K562 (cell line): Measurements from ENCODE around the gene DNAJB6. TPM values are rescaled to one million over a fixed set of nuclear protein-coding genes. Genes with fewer than 3 reads are reported as not detected.

Experiments used
- ATAC-seq: fragments of 200-7000 bp; cut with Tn5 transposase; 3 replicates; pipeline ENCODE4 v1.9.1; 2020; ENCODE audit warnings: moderate library complexity
- BruUV-seq: library from RNA; stranded (reverse); fragments of 400-500 nt; replicated peaks from 2 replicates; lab custom pipeline; 2021; lab: Mats Ljungman, UMichigan
- CTCF ChIA-PET: fragments of 300-600 bp; formaldehyde crosslinking; extraction: SDS; loops from one replicate; lab custom pipeline; 2021; ENCODE audit warnings: low intra/inter-chr PET ratio; lab: Yijun Ruan, JAX
- POLR2A ChIA-PET: fragments of 300-600, 350-650 bp; sonication (Branson Sonifier 250); formaldehyde crosslinking; extraction: SDS; loops from one replicate; lab custom pipeline; 2021; ENCODE audit warnings: antibody characterized with exemption, inconsistent platforms; lab: Yijun Ruan, JAX
- DNase-seq, 4 experiments: peaks; one replicate each; pipeline versions ENCODE4 v3.0.0 to v3.0.0-alpha.2; 2011 to 2018; ENCODE audit warnings: low spot score in 3 of 4, mixed read lengths in 3 of 4; ENCODE audit errors: extremely low read depth in 1 of 4
- FAIRE-seq: peaks from 2 replicates; lab custom pipeline; 2011; peaks lifted over from hg19 to GRCh38; lab: Jason Lieb, UNC
- H2AFZ ChIP-seq: 2 replicates; pipeline ENCODE4 v1.6.0; 2011; ENCODE audit warnings: low read depth, low read length, control low read depth, inconsistent platforms
- H3K27ac ChIP-seq: fragments of 200-600 bp; 3 replicates; pipeline ENCODE4 v1.8.0; 2011; ENCODE audit warnings: low read depth, mild to moderate bottlenecking, control low read depth, inconsistent platforms, low read length, moderate library complexity, mixed read lengths; ENCODE audit errors: extremely low read depth
- H3K27me3 ChIP-seq, 2 experiments: fragments of 300-600 bp in 1 of 2; 2 replicates in 1 of 2; 3 replicates in 1 of 2; pipeline versions ENCODE4 v1.6.0 to v1.8.0; 2011; ENCODE audit warnings: inconsistent platforms in 2 of 2, low read length in 2 of 2, mild to moderate bottlenecking in 1 of 2, mixed read lengths in 1 of 2, moderate library complexity in 1 of 2; ENCODE audit not compliant: control insufficient read depth in 2 of 2, insufficient read depth in 2 of 2
- H3K36me3 ChIP-seq: fragments of 300-600 bp; 3 replicates; pipeline ENCODE4 v1.8.0; 2011; ENCODE audit warnings: mild to moderate bottlenecking, low read length, inconsistent platforms; ENCODE audit not compliant: control insufficient read depth, insufficient read depth
- H3K4me1 ChIP-seq, 2 experiments: fragments of 200-600 bp in 1 of 2; replicated peaks in 1 of 2; 2 replicates in 1 of 2; 3 replicates in 1 of 2; pipeline versions ENCODE4 v1.5.1 to v1.8.0; 2011; ENCODE audit warnings: inconsistent platforms in 2 of 2, low read length in 2 of 2, mild to moderate bottlenecking in 1 of 2, mixed read lengths in 1 of 2, moderate library complexity in 1 of 2; ENCODE audit not compliant: control insufficient read depth in 2 of 2, insufficient read depth in 2 of 2
- H3K4me2 ChIP-seq: 2 replicates; pipeline ENCODE4 v1.6.1; 2011; ENCODE audit warnings: low read length, control low read depth, inconsistent platforms, mixed read lengths; ENCODE audit not compliant: insufficient read depth
- H3K4me3 ChIP-seq: fragments of 200-600 bp; sonication (generic), shearing (Covaris generic); 2 replicates; pipeline ENCODE4 v1.5.1; 2016; ENCODE audit warnings: control low read depth, inconsistent platforms
- H3K79me2 ChIP-seq: fragments of 200-600 bp; 3 replicates; pipeline ENCODE4 v1.8.0; 2011; ENCODE audit warnings: low read length, inconsistent platforms; ENCODE audit not compliant: control insufficient read depth, insufficient read depth
- H3K9ac ChIP-seq, 2 experiments: 2 replicates each; pipeline versions ENCODE4 v1.6.0 to v1.6.1; 2011; ENCODE audit warnings: low read depth in 2 of 2, low read length in 2 of 2, control low read depth in 1 of 2, inconsistent platforms in 1 of 2, mild to moderate bottlenecking in 1 of 2, mixed read lengths in 1 of 2; ENCODE audit not compliant: insufficient read depth in 1 of 2
- H3K9me1 ChIP-seq: one replicate; pipeline ENCODE4 v1.6.0; 2011; ENCODE audit warnings: inconsistent platforms, mild to moderate bottlenecking, low read length, moderate library complexity; ENCODE audit not compliant: control insufficient read depth, insufficient read depth
- H3K9me3 ChIP-seq: replicated peaks from 2 replicates; pipeline ENCODE4 v1.5.1; 2011; ENCODE audit warnings: low read depth, low read length, inconsistent platforms; ENCODE audit not compliant: control insufficient read depth, insufficient read depth
- H4K20me1 ChIP-seq: replicated peaks from 2 replicates; pipeline ENCODE4 v1.6.1; 2011; ENCODE audit warnings: low read length, inconsistent platforms, mixed read lengths; ENCODE audit not compliant: control insufficient read depth, insufficient read depth
- C11orf30 ChIP-seq: fragments of 450-650 bp; IDR thresholded peaks from 2 replicates; pipeline ENCODE4 v1.6.1; 2016; ENCODE audit warnings: low read depth, mild to moderate bottlenecking
- CBFA2T3 ChIP-seq: fragments of 450-650 bp; IDR thresholded peaks from 2 replicates; pipeline ENCODE4 v1.6.1; 2017
- MAFG ChIP-seq: fragments of 450-650 bp; conservative IDR thresholded peaks from 2 replicates; pipeline ENCODE4 v1.6.1; 2016; ENCODE audit warnings: missing genetic modification characterization, missing compliant biosample characterization
- MEIS2 ChIP-seq: fragments of 450-650 bp; IDR thresholded peaks from 2 replicates; pipeline ENCODE4 v1.6.1; 2014; ENCODE audit warnings: mild to moderate bottlenecking; ENCODE audit not compliant: partially characterized antibody
- MTA1 ChIP-seq: fragments of 450-650 bp; IDR thresholded peaks from 2 replicates; pipeline ENCODE4 v1.6.1; 2017; ENCODE audit warnings: borderline replicate concordance
- RFX7 ChIP-seq: fragments of 250-450 bp; sonication (Bioruptor Pico); IDR thresholded peaks from 2 replicates; pipeline ENCODE4 v1.5.1; 2021; ENCODE audit warnings: mild to moderate bottlenecking
- SMAD1 ChIP-seq: fragments of 150-350 bp; IDR thresholded peaks from 2 replicates; pipeline ENCODE4 v1.6.1; 2014; ENCODE audit warnings: low read length, low read depth; ENCODE audit not compliant: partially characterized antibody
- XRCC5 ChIP-seq: fragments of 200-400 bp; formaldehyde crosslinking; IDR thresholded peaks from 2 replicates; pipeline ENCODE4 v1.6.1; 2017; ENCODE audit warnings: low read depth, mild to moderate bottlenecking, low read length
- ZNF232 ChIP-seq: sonication (generic); formaldehyde crosslinking; IDR thresholded peaks from 2 replicates; pipeline ENCODE4 v1.8.0; 2022; ENCODE audit warnings: mild to moderate bottlenecking, missing genetic modification reagents
- ZNF316 ChIP-seq: fragments of 450-650 bp; IDR thresholded peaks from 2 replicates; pipeline ENCODE4 v1.6.1; 2016
- WGBS: fragments of 100-300 bp; shearing (Covaris generic); methylation state at CpG from one replicate; pipeline ENCODE4 v1.1.6; 2016; ENCODE audit warnings: low coverage, mixed read lengths; ENCODE audit not compliant: insufficient coverage; ENCODE audit errors: missing lambda C conversion rate; 5-methylcytosine and 5-hydroxymethylcytosine counted together
- in situ Hi-C: fragments of 300-500 bp; cut with MboI; formaldehyde crosslinking; loops from 4 replicates; pipeline ENCODE4 v1.15.0; 2018; ENCODE audit warnings: inconsistent platforms, mixed read lengths
- intact Hi-C: fragments of 100-400 bp; cut with micrococcal nuclease; formaldehyde crosslinking; loops from 2 replicates; pipeline ENCODE4 v1.14.2; 2022
- polyA plus RNA-seq, 8 experiments: library from polyadenylated mRNA; depleted of rRNA in 4 of 8; stranded (reverse) in 5 of 8; unstranded in 3 of 8; fragments of >200 nt; fragmentation: Nextera tagmentation in 2 of 8; fragmentation: Illumina TruSeq in 1 of 8; extraction: Ambion mirVana in 2 of 8; extraction: Trizol in 1 of 8; gene quantifications; 2 replicates each; pipeline versions ENCODE4 v1.2.1 to v1.2.3, GENCODE V29; 2011 to 2014; ENCODE audit warnings: inconsistent platforms in 1 of 8, missing spikeins in 1 of 8
- total RNA-seq, 7 experiments: library from RNA; depleted of rRNA in 6 of 7; stranded (reverse); fragments of >200 nt in 6 of 7; fragmentation: Illumina TruSeq in 2 of 7; extraction: Trizol in 2 of 7; gene quantifications; 2 replicates each; pipeline versions ENCODE4 v1.2.1 to v1.2.3, GENCODE V29; 2011 to 2021; ENCODE audit warnings: low replicate concordance in 1 of 7
- TF ChIP-seq, protein P1 (sequence below), 2 experiments: fragments of 450-650 bp; IDR thresholded peaks; 2 replicates each; pipeline ENCODE4 v1.6.1; 2018; ENCODE audit warnings: mild to moderate bottlenecking in 2 of 2, low read depth in 1 of 2; ENCODE audit not compliant: partially characterized antibody in 2 of 2
- TF ChIP-seq, protein P2 (sequence below): fragments of 450-650 bp; IDR thresholded peaks from 2 replicates; pipeline ENCODE4 v1.6.1; 2016

Gene DNAJB6
- total and polyA plus RNA-seq, 9 of the 15 experiments (the other 6 are each of a cell fraction or from before 2014, with no cell fraction given): 84.5 to 158 (median 135) TPM

DNA sequence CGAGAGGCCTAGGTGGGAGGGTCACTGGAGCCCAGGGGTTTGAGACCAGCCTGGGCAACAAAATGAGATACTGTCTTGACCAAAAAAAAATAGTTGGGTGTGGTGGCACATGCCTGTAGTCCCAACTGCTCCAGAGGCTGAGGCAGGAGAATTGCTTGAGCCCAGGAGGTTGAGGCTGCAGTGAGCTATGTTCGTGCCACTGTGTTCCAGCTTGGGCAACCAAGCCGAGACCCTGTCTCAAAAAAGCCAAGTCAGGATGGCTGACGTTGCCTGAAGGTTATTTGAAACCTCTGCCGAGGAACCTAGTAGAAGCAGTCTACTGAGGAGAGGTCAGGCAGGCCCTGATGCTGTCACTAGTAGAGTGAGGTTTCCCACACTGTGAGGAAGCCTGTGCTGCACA is 22.8 kb downstream of the DNAJB6 start (continued):
- TF ChIP-seq, protein P1, sequence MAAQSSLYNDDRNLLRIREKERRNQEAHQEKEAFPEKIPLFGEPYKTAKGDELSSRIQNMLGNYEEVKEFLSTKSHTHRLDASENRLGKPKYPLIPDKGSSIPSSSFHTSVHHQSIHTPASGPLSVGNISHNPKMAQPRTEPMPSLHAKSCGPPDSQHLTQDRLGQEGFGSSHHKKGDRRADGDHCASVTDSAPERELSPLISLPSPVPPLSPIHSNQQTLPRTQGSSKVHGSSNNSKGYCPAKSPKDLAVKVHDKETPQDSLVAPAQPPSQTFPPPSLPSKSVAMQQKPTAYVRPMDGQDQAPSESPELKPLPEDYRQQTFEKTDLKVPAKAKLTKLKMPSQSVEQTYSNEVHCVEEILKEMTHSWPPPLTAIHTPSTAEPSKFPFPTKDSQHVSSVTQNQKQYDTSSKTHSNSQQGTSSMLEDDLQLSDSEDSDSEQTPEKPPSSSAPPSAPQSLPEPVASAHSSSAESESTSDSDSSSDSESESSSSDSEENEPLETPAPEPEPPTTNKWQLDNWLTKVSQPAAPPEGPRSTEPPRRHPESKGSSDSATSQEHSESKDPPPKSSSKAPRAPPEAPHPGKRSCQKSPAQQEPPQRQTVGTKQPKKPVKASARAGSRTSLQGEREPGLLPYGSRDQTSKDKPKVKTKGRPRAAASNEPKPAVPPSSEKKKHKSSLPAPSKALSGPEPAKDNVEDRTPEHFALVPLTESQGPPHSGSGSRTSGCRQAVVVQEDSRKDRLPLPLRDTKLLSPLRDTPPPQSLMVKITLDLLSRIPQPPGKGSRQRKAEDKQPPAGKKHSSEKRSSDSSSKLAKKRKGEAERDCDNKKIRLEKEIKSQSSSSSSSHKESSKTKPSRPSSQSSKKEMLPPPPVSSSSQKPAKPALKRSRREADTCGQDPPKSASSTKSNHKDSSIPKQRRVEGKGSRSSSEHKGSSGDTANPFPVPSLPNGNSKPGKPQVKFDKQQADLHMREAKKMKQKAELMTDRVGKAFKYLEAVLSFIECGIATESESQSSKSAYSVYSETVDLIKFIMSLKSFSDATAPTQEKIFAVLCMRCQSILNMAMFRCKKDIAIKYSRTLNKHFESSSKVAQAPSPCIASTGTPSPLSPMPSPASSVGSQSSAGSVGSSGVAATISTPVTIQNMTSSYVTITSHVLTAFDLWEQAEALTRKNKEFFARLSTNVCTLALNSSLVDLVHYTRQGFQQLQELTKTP (IDR thresholded peaks at IDR 0.05; ENCODE audit: low read depth in 1 of 2, partially characterized antibody in 2 of 2): no peak
- TF ChIP-seq MTA1: no peak

DNA sequence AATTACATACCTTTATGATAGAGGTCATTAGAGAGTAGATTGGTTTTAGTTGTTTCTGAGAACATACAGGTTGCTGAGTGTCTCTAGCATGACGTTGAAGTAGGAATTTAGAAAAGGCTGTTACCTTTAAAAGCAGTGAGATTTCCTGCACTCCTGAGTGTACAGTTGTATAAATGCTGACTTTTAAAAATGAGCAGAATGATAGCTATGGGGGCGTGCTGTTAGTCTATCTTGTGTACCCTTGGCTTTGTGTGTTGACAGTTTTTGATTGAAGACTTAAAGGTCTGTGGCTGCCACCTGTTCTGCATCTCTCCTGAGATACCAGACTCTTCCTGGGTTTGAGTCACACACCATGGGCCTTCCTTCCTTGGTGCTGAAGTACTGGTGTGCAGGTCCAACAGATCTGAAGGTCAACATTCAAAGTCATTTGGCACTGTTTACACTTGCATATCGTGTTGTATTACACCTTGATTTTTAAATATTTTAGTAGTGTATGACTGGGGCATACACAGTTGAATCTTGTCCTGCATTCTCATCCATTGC is 23.8 kb downstream of the DNAJB6 start:
- Histone ChIP-seq H3K27me3 (no peaks in the 10 kb centered on the region), H3K9ac (no peak overlapping the region), H3K4me3 (no peak overlapping the region), H3K36me3 (peaks cover 89% of the 10 kb centered on the region), H4K20me1 (peaks cover 71% of the 10 kb centered on the region), H3K27ac (no peak overlapping the region), H3K4me1 (peaks cover 0 to 6% of the 10 kb centered on the region in 2 experiments; a peak in 3 of 5 replicates), H3K4me2 (no peak overlapping the region), H2AFZ (no peak overlapping the region), H3K9me3 (no peaks in the 10 kb centered on the region), H3K9me1 (peaks cover 8% of the 10 kb centered on the region), H3K79me2 (peaks cover 99% of the 10 kb centered on the region)
- 72% methylated on average over 3 of the region's 3 CpGs for WGBS
- ChIA-PET CTCF (no interaction called here), POLR2A (interaction anchor here (0.8 to 1.0 kb wide), 2 partner anchors 8 to 15 kb away, joined by 3 to 4 read pairs; no protein-coding TSS in a partner anchor)
- intact Hi-C loops: no loop called here
- DNase-seq (no peak), ATAC-seq (peak; percentile 13; the same call in 2 of the 3 replicates), FAIRE-seq (no peak)
- BruUV-seq: no TSS peak
- in situ Hi-C loops: no loop called here
- peak; percentile 64; the same call in 1 of the 2 replicates for TF ChIP-seq ZNF316
- TF ChIP-seq MEIS2: peak; percentile 57
- TF ChIP-seq CBFA2T3: 0 out of 2 replicates have a peak, but pooled peaks have one; percentile 7
- no peak for TF ChIP-seq SMAD1
- TF ChIP-seq C11orf30: peak; percentile 69
- no peak for TF ChIP-seq RFX7 (CRISPR knock-in tag)
- peak; percentile 35; the same call in 1 of the 2 replicates for TF ChIP-seq MAFG (tag)
- no peak for TF ChIP-seq XRCC5
- TF ChIP-seq, protein P2, sequence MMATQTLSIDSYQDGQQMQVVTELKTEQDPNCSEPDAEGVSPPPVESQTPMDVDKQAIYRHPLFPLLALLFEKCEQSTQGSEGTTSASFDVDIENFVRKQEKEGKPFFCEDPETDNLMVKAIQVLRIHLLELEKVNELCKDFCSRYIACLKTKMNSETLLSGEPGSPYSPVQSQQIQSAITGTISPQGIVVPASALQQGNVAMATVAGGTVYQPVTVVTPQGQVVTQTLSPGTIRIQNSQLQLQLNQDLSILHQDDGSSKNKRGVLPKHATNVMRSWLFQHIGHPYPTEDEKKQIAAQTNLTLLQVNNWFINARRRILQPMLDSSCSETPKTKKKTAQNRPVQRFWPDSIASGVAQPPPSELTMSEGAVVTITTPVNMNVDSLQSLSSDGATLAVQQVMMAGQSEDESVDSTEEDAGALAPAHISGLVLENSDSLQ: no peak
- no peak for TF ChIP-seq ZNF232 (CRISPR knock-in tag)
